Kidney (tissue), 14 donors: Measurements from ENCODE around the gene PANK2. TPM values are rescaled to one million over a fixed set of nuclear protein-coding genes. Genes with fewer than 3 reads are reported as not detected.

Experiments used
- DNase-seq, 5 donors: peaks; one replicate each; pipeline ENCODE4 v3.0.0-alpha.2; 2013 to 2020
- FAIRE-seq: peaks from 2 replicates; lab custom pipeline; 2012; peaks lifted over from hg19 to GRCh38; lab: Jason Lieb, UNC
- H3K27ac ChIP-seq, 2 donors: one replicate each; pipeline ENCODE4 v1.7.0; 2013; ENCODE audit warnings: low read depth in 2 of 2, low read length in 2 of 2, inconsistent platforms in 1 of 2
- H3K27me3 ChIP-seq: one replicate; pipeline ENCODE4 v1.7.1; 2013; ENCODE audit warnings: low read length, inconsistent platforms; ENCODE audit not compliant: control insufficient read depth, insufficient read depth
- H3K36me3 ChIP-seq, 3 donors: one replicate each; pipeline versions ENCODE4 v1.7.0 to v1.7.1; 2013; ENCODE audit warnings: low read length in 3 of 3, control low read depth in 1 of 3, inconsistent platforms in 1 of 3; ENCODE audit not compliant: insufficient read depth in 3 of 3, control insufficient read depth in 2 of 3
- H3K4me1 ChIP-seq, 3 donors: one replicate each; pipeline versions ENCODE4 v1.7.0 to v1.7.1; 2013; ENCODE audit warnings: low read length in 3 of 3, inconsistent platforms in 1 of 3, low read depth in 1 of 3; ENCODE audit not compliant: control insufficient read depth in 2 of 3, insufficient read depth in 2 of 3
- H3K4me3 ChIP-seq, 3 donors: one replicate each; pipeline versions ENCODE4 v1.7.0 to v1.8.1; 2013; ENCODE audit warnings: low read length in 3 of 3, control low read depth in 1 of 3, inconsistent platforms in 1 of 3
- H3K9ac ChIP-seq, 3 donors: one replicate each; pipeline versions ENCODE4 v1.7.0 to v1.7.1; 2013; ENCODE audit warnings: low read length in 3 of 3, control low read depth in 1 of 3, inconsistent platforms in 1 of 3
- H3K9me3 ChIP-seq, 3 donors: one replicate each; pipeline versions ENCODE4 v1.7.0 to v1.7.1; 2013; ENCODE audit warnings: low read length in 3 of 3, control low read depth in 1 of 3, inconsistent platforms in 1 of 3; ENCODE audit not compliant: control insufficient read depth in 2 of 3, insufficient read depth in 1 of 3
- CTCF ChIP-seq: IDR thresholded peaks from 3 replicates; pipeline ENCODE4 v1.5.1; 2012; ENCODE audit warnings: mild to moderate bottlenecking, moderate library complexity, borderline replicate concordance; ENCODE audit not compliant: insufficient read depth; ENCODE audit errors: extremely low read depth
- intact Hi-C: fragments of 100-400 bp; cut with DNase I; formaldehyde crosslinking; loops from one replicate; pipeline ENCODE4 v1.11.1; 2022
- polyA plus RNA-seq: library from polyadenylated mRNA; stranded (reverse); fragments of 350-450 nt; fragmentation: Illumina TruSeq; extraction: RNeasy Lipid Tissue Mini Kit (QIAGEN cat#74804); gene quantifications from one replicate; pipeline ENCODE4 v1.2.3, GENCODE V29; 2014; ENCODE audit warnings: low read depth, low replicate concordance; ENCODE audit not compliant: insufficient read depth
- total RNA-seq: library from RNA; stranded (reverse); fragmentation: NEBNext Ultra II Directional; extraction: Animal tissue kit (Norgen Biotek cat#: 25700); gene quantifications from one replicate; pipeline ENCODE4 v1.2.1, GENCODE V29; 2021
- donor health status: control.
- donor health status: control.
- donor health status: control.
- donor health status: control.
- donor health status: control.
- donor health status: DM: yes; HTN: yes; CAD: no.
- donor health status: Normal renal cell carcinoma (clear cell type).

PANK2 gene
- total and polyA plus RNA-seq, 2 donors from 2014 or later = 26.8 to 44.9 TPM

GRCh38 chr20:3858689-3859088, 30.5 kb upstream of the PANK2 start:
- H3K4me1 ChIP-seq = no peaks in the 10 kb centered on the region
- no peak overlapping the region for H3K4me3 ChIP-seq
- H3K9me3 ChIP-seq = no peaks in the 10 kb centered on the region
- intact Hi-C loops = no loop called here
- H3K9ac ChIP-seq = no peak overlapping the region
- TF ChIP-seq CTCF = no peak
- no peak overlapping the region for H3K27ac ChIP-seq
- H3K36me3 ChIP-seq = peaks cover 0 to 38% (median 36%) of the 10 kb centered on the region in 3 donors
- no peaks in the 10 kb centered on the region for H3K27me3 ChIP-seq
- DNase-seq = no peak
- no peak for FAIRE-seq

GRCh38 chr20:3861191-3861590, 28.0 kb upstream of the PANK2 start:
- TF ChIP-seq CTCF = no peak
- no peaks in the 10 kb centered on the region for H3K4me1 ChIP-seq
- intact Hi-C loops = no loop called here
- H3K36me3 ChIP-seq = peaks cover 2 to 49% (median 46%) of the 10 kb centered on the region in 3 donors
- no peak overlapping the region for H3K27ac ChIP-seq
- no peaks in the 10 kb centered on the region for H3K9me3 ChIP-seq
- FAIRE-seq (no peak), DNase-seq (no peak)
- no peak overlapping the region for H3K4me3 ChIP-seq
- H3K27me3 ChIP-seq = no peaks in the 10 kb centered on the region
- H3K9ac ChIP-seq = no peak overlapping the region

- intact Hi-C loops = no loop called here
- peaks cover 2 to 51% (median 46%) of the 10 kb centered on the region in 3 donors for H3K36me3 ChIP-seq
- H3K9me3 ChIP-seq = no peaks in the 10 kb centered on the region
- TF ChIP-seq CTCF = no peak
- H3K4me1 ChIP-seq = no peaks in the 10 kb centered on the region
- DNase-seq = no peak
- no peak overlapping the region for H3K9ac ChIP-seq
- no peak for FAIRE-seq
- H3K27ac ChIP-seq = no peak overlapping the region
- no peaks in the 10 kb centered on the region for H3K27me3 ChIP-seq
- H3K4me3 ChIP-seq = no peak overlapping the region
Observed at GRCh38 chr20:3862333-3862732, 26.9 kb upstream of the PANK2 start.

- Histone ChIP-seq H3K4me1 (no peaks in the 10 kb centered on the region), H3K9ac (no peak overlapping the region), H3K9me3 (no peaks in the 10 kb centered on the region), H3K36me3 (peaks cover 2 to 50% (median 38%) of the 10 kb centered on the region in 3 donors), H3K27ac (no peak overlapping the region), H3K4me3 (no peak overlapping the region), H3K27me3 (no peaks in the 10 kb centered on the region)
- no peak for TF ChIP-seq CTCF
- intact Hi-C loops = no loop called here
- DNase-seq (no peak), FAIRE-seq (no peak)
Observed at GRCh38 chr20:3863317-3863716, 25.9 kb upstream of the PANK2 start.
